Choroid plexus epithelial cell (primary cell): Measurements from ENCODE around the gene MTERF4.

Experiments used
- DNase-seq: peaks from one replicate; pipeline ENCODE4 v3.0.0-alpha.2; 2010; ENCODE audit warnings: low read depth
- H3K4me3 ChIP-seq: 2 replicates; pipeline ENCODE4 v1.5.1; 2011; ENCODE audit warnings: low read depth, mild to moderate bottlenecking, control low read depth, low read length, moderate library complexity
- TF ChIP-seq, protein P1 (sequence below): conservative IDR thresholded peaks from 2 replicates; pipeline ENCODE4 v1.5.1; 2011; ENCODE audit warnings: low read depth, mild to moderate bottlenecking, control low read depth, inconsistent platforms, low read length, moderate library complexity

The MTERF4 gene

DNA sequence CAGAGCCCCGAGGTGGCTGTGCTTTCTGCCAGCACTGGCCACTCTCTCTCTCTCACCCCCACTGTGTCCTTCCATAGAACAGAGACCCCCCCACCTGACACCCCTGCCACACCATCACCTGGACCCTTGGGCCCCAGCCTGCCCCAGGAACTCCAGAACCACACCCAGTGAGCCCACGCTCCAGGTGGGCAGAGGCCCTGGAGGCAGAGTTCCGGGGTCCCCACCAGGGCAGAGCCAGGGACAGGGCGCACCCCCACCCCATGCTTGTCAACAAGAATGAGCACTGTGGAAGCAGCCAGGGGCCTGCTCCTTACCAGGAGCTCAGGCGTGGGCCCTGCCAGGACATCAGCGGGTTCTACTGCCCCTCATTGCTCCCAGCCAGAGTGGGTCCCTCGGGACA, 32.6 kb upstream of the MTERF4 start:
- H3K4me3 ChIP-seq: no peak overlapping the region
- TF ChIP-seq, protein P1, sequence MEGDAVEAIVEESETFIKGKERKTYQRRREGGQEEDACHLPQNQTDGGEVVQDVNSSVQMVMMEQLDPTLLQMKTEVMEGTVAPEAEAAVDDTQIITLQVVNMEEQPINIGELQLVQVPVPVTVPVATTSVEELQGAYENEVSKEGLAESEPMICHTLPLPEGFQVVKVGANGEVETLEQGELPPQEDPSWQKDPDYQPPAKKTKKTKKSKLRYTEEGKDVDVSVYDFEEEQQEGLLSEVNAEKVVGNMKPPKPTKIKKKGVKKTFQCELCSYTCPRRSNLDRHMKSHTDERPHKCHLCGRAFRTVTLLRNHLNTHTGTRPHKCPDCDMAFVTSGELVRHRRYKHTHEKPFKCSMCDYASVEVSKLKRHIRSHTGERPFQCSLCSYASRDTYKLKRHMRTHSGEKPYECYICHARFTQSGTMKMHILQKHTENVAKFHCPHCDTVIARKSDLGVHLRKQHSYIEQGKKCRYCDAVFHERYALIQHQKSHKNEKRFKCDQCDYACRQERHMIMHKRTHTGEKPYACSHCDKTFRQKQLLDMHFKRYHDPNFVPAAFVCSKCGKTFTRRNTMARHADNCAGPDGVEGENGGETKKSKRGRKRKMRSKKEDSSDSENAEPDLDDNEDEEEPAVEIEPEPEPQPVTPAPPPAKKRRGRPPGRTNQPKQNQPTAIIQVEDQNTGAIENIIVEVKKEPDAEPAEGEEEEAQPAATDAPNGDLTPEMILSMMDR: no peak
- DNase-seq: no peak

DNA sequence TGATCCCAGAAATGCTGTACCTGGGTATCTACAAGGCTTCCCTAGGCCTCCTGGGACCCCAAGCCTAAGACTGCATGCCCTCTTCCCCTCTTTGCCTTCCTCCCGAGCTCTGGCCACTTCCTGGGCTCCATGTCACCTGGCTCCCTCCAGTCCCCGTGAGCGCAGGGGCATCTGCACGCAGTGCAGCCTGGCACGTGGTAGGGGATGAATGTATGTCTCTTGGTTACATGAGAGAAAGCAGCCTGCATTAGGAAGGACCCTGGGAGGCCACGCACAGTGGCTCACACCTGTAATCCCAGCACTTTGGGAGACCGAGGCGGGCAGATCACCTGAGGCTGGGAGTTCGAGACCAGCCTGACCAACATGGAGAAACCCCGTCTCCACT, 31.3 kb upstream of the MTERF4 start:
- no peak for DNase-seq
- TF ChIP-seq, protein P1: no peak
- H3K4me3 ChIP-seq: no peak overlapping the region

DNA sequence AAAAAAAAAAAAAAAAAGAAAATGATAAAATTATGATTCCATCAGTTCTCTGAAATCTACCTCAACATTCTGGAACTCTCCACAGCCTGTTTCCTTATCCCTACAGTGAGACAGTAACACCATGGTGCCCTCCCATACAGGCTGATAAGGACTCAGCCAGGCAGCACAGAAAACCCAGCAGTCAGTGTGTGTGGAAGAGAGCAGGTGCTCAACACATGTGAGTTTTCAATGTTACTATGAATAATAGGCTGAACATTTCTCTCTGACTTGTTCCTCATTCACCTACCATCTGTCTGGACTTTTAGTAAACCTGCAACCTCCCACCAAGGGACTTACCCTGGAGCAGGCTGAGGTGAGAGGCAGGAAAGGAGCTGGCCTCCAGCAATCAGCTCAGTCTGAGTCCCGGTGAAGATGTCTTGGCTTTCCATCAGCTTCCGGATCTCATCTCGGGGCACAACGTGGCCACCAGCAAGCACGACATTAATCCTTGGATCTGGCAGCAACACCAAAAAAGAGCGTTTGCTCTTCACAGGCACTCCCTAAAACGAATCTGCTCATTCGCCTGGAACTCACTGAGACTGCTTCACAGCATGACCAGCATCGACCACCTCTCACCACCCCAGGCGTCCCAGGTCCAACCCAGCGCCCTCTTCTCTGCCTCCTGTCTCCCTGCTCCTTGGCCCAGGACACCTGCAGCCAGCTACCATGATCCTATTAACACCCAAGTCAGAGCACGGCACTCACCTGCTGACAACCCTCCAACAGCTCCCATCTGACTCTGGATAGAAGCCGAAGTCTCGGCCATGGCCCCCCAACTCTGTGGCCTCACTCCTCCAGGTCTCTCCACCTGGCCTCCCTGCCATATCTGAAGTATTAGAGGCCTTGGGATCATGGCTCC, 30.7 kb upstream of the MTERF4 start:
- TF ChIP-seq, protein P1: no peak
- no peak overlapping the region for H3K4me3 ChIP-seq
- DNase-seq: no peak

DNA sequence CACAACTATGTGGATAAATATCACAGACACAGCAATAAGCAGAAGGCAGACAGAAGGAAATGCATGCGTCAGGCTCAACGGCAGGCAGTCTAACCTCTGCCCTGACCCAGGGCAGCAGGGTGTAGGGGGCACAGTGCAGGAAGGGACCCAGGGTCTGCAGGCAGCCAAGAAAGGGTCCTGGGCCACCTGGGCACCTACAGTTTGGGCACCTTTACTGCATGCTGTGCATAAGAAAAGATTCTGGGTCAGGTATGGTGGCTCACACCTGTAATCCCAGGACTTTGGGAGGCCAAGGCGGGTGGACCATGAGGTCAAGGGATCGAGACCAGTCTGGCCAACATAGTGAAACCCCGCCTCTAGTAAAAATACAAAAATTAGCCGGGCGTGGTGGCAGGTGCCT, 29.4 kb upstream of the MTERF4 start:
- TF ChIP-seq, protein P1: no peak
- DNase-seq: no peak
- no peak overlapping the region for H3K4me3 ChIP-seq

DNA sequence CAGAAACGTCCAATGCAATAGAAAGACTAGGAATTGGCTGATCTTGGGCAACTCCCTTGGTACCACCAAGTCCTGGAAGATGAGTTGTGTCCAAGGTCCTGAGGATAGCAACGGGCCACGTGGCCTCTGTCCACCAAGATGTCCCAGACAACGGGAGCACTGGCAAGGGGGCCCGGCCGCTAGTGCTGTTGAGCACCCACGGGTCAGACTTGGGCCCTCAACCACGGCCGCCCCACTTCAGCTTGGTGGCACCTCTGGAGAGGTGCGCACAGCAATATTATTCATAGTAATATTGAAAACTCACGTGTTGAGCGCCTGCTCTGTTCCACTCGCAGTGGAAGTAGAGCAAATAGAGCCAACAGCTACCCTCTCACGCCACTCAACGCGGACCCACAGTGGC, 28.2 kb upstream of the MTERF4 start:
- H3K4me3 ChIP-seq: no peak overlapping the region
- TF ChIP-seq, protein P1: no peak
- DNase-seq: no peak

DNA sequence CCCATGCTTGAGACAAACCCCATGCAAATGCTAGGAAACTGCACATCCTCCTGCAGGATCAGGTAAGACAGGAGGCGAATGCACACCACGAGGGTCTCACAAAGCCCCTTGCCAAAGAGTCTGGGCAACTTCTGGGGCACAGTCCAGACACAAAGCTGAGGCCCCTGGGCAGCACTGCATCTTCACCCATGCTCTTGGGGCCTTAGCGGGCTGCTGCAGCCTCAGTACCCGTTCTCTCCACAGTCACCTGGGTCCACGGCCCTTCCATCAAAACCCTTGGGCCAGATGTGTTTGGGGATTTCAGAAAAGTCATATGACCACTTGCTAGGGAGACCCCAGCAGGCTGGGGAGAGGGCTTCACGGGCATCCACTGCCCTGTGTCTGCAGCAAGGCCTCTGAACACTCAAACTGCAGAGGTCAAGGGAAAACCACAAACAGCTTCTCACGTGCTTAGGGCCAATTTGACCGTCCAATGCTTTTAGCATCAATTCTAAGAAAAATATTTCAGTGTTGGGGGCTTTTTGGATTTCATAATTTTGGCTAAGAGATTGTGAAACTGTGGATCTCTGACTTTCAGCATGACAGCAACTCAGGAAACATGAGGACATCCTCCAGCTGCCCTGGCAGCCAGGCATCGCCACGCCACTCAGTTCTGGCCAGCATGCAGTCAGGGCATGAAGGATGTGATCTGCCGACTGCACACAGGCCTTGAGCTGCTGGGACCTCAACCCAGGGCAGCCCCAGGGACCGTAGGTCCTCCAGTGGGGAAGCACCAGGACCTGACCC, 27.2 kb upstream of the MTERF4 start:
- DNase-seq: peak; percentile 26
- TF ChIP-seq, protein P1: no peak
- H3K4me3 ChIP-seq: no peak overlapping the region
